GM18868 (cell line): ENCODE measurements around the gene RB1.

Experiments used
- ATAC-seq: cut with Tn5 transposase; IDR thresholded peaks from one replicate; pipeline ENCODE4 v1.9.1; 2021; ENCODE audit warnings: mild to moderate bottlenecking, moderate library complexity; ENCODE audit not compliant: unreplicated experiment

Gene RB1

DNA sequence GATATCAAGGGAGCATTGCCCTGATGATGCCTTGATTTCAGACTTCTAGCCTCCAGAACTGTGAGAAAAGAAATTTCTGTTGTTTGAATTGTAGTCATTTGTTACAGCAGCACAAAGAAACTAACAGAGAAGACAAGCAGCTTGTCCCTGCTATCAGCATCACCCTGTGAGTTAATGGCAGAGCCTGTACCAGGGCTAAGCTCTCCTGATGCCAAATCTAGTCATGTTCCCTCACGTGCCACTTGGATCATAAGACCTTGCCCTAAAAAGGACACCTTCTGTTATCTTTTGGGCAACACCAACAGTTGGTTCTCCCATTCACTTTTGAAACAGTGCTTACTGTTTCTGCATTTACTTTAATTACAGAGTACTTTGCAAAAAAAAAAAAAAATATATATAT, 214.5 kb downstream of the RB1 start:
- ATAC-seq: no peak

DNA sequence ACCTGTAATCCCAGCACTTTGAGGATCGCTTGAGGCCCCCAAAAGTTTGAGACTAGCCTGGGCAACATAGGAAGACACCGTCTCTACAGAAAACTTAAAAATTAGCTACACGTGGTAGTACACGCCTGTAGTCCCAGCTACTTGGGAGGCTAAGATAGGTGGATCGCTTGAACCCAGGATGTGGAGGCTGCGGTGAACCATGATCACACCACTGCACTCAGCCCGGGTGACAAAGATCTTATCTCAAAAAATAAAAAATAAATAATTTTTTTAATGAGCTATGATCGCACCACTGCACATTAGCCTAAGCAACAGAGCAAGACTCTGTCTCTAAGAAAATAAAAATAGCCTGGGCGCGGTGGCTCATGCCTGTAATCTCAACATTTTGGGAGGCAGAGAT, 222.7 kb downstream of the RB1 start:
- no peak for ATAC-seq

DNA sequence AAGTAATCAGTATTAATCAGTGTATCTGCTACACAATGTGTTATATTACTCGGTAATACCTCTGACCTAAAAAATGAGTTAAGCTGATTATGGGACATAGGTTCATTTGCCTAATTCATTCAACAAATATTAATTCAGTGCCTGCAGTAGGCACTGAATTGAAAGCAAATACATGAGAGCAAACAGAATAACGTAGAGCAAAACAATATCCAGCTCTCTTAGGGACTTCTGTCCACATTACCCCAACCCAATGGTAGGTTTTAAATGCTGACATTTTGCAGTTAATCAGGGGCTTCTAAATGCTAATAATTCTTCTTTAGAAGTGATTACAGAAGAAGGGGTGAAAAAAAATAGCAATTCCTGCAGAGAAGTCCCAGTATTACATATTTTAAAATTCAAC, 224.4 kb downstream of the RB1 start:
- no peak for ATAC-seq

DNA sequence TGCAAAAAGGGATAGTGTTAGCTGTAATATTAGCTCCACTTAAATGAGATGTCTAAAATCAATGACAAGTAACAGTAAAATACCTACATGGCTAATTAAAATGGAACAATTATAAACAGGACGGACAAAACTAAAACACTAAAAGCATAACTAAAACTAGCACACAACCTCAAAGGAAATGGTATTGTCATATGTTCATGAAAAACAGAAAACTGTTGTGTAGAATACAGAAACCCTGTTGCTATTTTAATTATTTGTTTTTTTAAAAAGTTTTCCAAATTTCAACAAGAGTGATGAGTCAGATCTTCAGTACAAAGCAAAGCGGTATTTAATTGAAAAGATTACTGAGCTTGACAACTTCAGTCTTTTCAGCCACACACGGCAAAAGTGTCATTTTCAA, 225.2 kb downstream of the RB1 start:
- ATAC-seq: no peak

DNA sequence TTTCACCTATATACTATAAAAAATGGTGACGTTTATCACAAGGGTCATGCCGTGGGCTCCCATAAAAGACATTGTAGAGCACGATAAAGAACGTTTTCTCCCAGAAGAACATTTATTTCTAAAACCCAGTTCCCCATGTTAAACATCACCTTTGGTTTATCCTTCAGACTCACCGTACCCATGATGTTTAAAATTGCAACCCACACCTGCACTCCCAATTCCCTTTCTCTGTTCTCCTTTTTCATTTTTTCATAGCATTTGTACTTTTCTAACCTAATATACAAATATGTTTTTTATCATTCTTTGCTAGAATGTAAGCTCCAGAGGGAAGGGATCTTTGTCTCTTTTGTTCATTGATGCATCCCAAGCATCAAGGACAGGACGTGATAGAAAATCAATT, 227.3 kb downstream of the RB1 start:
- no peak for ATAC-seq
